Measurements from ENCODE around the gene ZFHX2. TPM values are rescaled to one million over a fixed set of nuclear protein-coding genes. Genes with fewer than 3 reads are reported as not detected.
A peak's percentile ranks its signal among the peaks of the same experiment; 100 is the strongest.

The ZFHX2 gene
- total and polyA plus RNA-seq, 2 of the 13 experiments (the other 11 are each of a cell fraction or from before 2014, with no cell fraction given): 0.17 to 0.44 TPM

- Histone ChIP-seq H3K79me2 (ENCODE audit: insufficient read depth, low read length) (no peaks in the 10 kb centered on the region), H2AFZ (ENCODE audit: low read length) (no peak overlapping the region), H3K4me2 (ENCODE audit: low read depth, low read length) (peak overlapping the region; percentile 68), H4K20me1 (ENCODE audit: insufficient read depth, low read length) (no peaks in the 10 kb centered on the region), H3K4me3 (replicated peaks in 1 of 3; ENCODE audit: insufficient read depth in 1 of 3, low read depth in 2 of 3, low read length in 3 of 3) (peak overlapping the region in 2 of 3 experiments; percentile 23 to 42; a peak in 4 of 6 replicates), H3K4me1 (ENCODE audit: insufficient read depth, low read length) (peaks cover 39% of the 10 kb centered on the region), H3K9me3 (ENCODE audit: low read length) (no peaks in the 10 kb centered on the region), H3K27me3 (ENCODE audit: control insufficient read depth in 1 of 2, insufficient read depth in 2 of 2, low read length in 2 of 2) (no peaks in the 10 kb centered on the region), H3K9ac (ENCODE audit: insufficient read depth, low read depth, low read length) (peak overlapping the region; percentile 53; the same call in 1 of the 2 replicates), H3K27ac (ENCODE audit: extremely low read length, insufficient read depth, low read length) (peak overlapping the region; percentile 78), H3K36me3 (replicated peaks in 1 of 2; ENCODE audit: control insufficient read depth in 1 of 2, insufficient read depth in 2 of 2, low read length in 2 of 2) (no peaks in the 10 kb centered on the region)
- FAIRE-seq (no peak), DNase-seq (ENCODE audit: low spot score) (peak; percentile 80), ATAC-seq (peak; percentile 60)
- POLR2A ChIA-PET: interaction anchor here (0.6 to 8.8 kb wide), 18 partner anchors 11 to 564 kb away, joined by 3 to 924 read pairs (median 8); partner anchors contain the start of genes AP1G2, DHRS2, PSME2 and THTPA
- in situ Hi-C loops (cut with HindIII; ENCODE audit: extremely low pct_ligation_motif_present, low pct_unique_long_range_greater_than_20kb) (no loop called here), intact Hi-C loops (cut with micrococcal nuclease; ENCODE audit: unreplicated experiment) (loop anchor here (10.0 kb wide), 1 partner anchor 852 kb away; no protein-coding TSS in a partner anchor)
- BruUV-seq (replicated peaks): no TSS peak
- 38% methylated on average over 3 of the region's 3 CpGs for WGBS (ENCODE audit: low lambda C conversion rate)
- CTCF ChIA-PET (ENCODE audit: low intra/inter-chr PET ratio, low total read pairs): no interaction called here
- TF ChIP-seq ZNF83 (CRISPR knock-in tag; IDR thresholded peaks at IDR 0.05; ENCODE audit: borderline replicate concordance): no peak
- no peak for TF ChIP-seq TBX3 (IDR thresholded peaks at IDR 0.05; ENCODE audit: borderline replicate concordance)
- no peak for TF ChIP-seq TP53 (CRISPR knock-in tag; conservative IDR thresholded peaks at IDR 0.05)
- TF ChIP-seq PRPF4 (IDR thresholded peaks at IDR 0.05; ENCODE audit: low read depth, low read length, poor library complexity, severe bottlenecking): no peak
- TF ChIP-seq ZBTB21 (CRISPR knock-in tag; IDR thresholded peaks at IDR 0.05): peak; percentile 70; the same call in 1 of the 2 replicates
- TF ChIP-seq, protein P1, sequence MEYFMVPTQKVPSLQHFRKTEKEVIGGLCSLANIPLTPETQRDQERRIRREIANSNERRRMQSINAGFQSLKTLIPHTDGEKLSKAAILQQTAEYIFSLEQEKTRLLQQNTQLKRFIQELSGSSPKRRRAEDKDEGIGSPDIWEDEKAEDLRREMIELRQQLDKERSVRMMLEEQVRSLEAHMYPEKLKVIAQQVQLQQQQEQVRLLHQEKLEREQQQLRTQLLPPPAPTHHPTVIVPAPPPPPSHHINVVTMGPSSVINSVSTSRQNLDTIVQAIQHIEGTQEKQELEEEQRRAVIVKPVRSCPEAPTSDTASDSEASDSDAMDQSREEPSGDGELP (IDR thresholded peaks at IDR 0.05; ENCODE audit: borderline replicate concordance, low read depth): no peak
- TF ChIP-seq JUND (CRISPR knock-in tag; IDR thresholded peaks at IDR 0.05): no peak
- TF ChIP-seq ARNTL (CRISPR knock-in tag; IDR thresholded peaks at IDR 0.05): no peak
- TF ChIP-seq POLR2AphosphoS5 (IDR thresholded peaks at IDR 0.05; ENCODE audit: low read depth, low read length): peak; percentile 69; the same call in 1 of the 2 replicates
- no peak for TF ChIP-seq SPEN (CRISPR knock-in tag; IDR thresholded peaks at IDR 0.05; ENCODE audit: low read depth)
- no peak for TF ChIP-seq ZNF30 (CRISPR knock-in tag; IDR thresholded peaks at IDR 0.05)
- no peak for TF ChIP-seq ZNF747 (CRISPR knock-in tag; IDR thresholded peaks at IDR 0.05; ENCODE audit: borderline replicate concordance)
- TF ChIP-seq SNAI1 (CRISPR knock-in tag; IDR thresholded peaks at IDR 0.05; ENCODE audit: borderline replicate concordance): 0 out of 2 replicates have a peak, but pooled peaks have one; percentile 10
- TF ChIP-seq HMGA1 (CRISPR knock-in tag; conservative IDR thresholded peaks at IDR 0.05): no peak
- peak; percentile 34 for TF ChIP-seq XRCC5 (optimal IDR thresholded peaks at IDR 0.05; ENCODE audit: low read length)
- TF ChIP-seq RFX5 (IDR thresholded peaks at IDR 0.05; ENCODE audit: low read depth, low read length): no peak
- TF ChIP-seq ZNF230 (CRISPR knock-in tag; IDR thresholded peaks at IDR 0.05): no peak
- no peak for TF ChIP-seq ZNF331 (CRISPR knock-in tag; IDR thresholded peaks at IDR 0.05)
- TF ChIP-seq MEIS1 (CRISPR knock-in tag; IDR thresholded peaks at IDR 0.05; ENCODE audit: borderline replicate concordance): no peak
- TF ChIP-seq GMEB2 (CRISPR knock-in tag; IDR thresholded peaks at IDR 0.05; ENCODE audit: low read depth): 0 out of 2 replicates have a peak, but pooled peaks have one; percentile 3
- TF ChIP-seq ZBTB3 (CRISPR knock-in tag; IDR thresholded peaks at IDR 0.05; ENCODE audit: borderline replicate concordance, low read depth): no peak
- TF ChIP-seq RXRA (CRISPR knock-in tag; IDR thresholded peaks at IDR 0.05): no peak
- TF ChIP-seq KLF12 (CRISPR knock-in tag; IDR thresholded peaks at IDR 0.05; ENCODE audit: borderline replicate concordance): no peak
Observed at GRCh38 chr14:23582906-23583760, 31.6 kb upstream of the ZFHX2 start.

Data from HepG2 (cell line).